NCI-H526 treated with DMSO at 0.1 percent for 48 hours (cell line): ENCODE data around the gene ATG16L1.

Experiments
- DNase-seq: peaks from one replicate; lab custom pipeline; 2025; lab: John Stamatoyannopoulos, UW

The ATG16L1 gene

DNA sequence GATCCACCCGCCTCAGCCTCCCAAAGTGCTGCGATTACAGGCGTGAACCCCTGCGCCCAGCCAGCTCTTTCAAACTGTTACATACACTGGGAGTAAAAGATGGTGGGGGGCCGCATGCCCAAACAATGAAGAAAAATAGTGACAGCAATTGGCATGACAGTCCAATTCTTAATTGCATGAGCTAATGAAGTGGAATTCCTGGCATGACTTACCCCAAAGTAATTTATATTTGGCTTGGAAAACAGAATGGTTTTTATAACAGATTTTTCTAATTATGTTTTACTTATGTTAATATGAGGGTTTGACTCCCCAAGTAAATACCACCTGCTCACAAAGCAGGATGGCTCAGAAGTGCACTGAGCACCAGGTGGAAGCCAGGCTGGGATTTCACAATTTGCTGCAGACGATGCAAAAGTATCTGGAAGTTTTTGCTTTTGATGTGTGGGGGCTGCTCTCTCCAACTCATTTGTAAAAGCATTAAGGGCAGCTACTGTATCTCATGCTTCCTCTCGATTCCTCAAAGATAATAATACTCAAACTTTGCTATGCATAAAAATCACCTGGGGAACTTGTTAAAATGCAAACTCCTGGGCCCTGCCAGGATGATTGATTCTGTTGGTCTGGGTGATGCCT is 24.0 kb upstream of the ATG16L1 start:
- DNase-seq, result no peak

DNA sequence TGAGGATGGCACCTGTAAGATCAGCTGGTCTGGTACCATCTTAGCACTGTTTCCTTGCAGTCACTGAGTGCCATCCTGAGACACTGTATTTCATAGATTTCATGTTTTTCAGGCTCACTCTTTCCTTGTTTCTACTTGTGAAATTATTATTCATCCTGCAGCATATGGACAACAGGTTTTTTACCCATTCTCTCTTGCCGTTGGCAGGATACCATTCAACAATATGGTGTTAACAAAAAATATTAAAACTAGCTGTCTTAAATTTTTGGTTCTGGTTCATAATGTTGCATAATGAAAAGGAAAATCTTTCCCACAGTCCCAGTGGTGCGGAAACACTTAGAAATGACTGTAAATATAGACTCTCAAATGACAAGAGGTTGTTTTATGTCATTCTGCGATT is 23.1 kb upstream of the ATG16L1 start:
- DNase-seq, result no peak

DNA sequence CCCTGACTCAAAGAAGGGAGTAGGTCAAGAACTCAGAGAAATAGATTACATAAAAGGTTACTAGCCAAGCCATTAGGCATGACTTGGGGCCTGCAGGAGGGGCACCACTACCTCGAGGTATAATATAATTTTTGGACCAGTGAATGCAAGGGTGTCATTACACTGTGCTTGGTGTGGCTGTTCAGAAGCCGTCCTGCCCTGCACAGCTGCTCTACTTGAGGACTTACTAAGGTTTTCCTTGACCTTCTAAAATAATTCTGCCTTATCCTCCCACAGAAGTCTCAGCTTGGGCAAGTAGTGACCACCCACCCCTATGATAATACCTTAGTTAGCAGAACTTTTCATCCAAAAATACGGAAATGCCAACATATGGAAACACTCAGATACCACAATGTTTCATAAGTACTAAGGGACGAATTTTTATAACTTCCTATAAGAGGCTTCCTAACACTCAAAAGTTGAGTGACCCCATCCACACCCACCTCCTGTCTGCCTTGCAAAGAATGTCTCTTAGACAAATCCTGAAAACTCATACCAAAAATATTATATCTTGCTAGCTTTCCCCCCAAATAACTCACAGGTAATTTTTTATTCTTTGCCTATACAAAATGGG is 17.7 kb upstream of the ATG16L1 start:
- DNase-seq, result no peak

DNA sequence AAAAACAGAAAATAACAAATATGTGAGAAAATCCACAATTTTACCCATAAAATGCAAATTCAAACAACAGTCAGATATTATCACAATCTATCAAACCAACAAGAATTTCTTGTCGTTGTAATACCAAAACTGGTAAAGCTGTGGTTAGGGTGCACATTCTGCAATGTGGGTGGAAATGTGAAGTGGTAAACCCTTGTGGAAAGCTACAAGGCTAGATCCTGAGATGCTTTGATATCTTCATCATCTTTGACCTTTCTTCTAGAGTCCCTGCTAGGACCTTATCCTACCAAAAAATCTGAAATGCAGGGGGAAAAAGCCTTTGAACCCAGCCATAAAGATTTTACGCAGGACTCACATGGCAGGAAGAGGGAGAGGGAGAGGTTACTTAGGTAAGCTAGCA is 17.2 kb upstream of the ATG16L1 start:
- no peak for DNase-seq

DNA sequence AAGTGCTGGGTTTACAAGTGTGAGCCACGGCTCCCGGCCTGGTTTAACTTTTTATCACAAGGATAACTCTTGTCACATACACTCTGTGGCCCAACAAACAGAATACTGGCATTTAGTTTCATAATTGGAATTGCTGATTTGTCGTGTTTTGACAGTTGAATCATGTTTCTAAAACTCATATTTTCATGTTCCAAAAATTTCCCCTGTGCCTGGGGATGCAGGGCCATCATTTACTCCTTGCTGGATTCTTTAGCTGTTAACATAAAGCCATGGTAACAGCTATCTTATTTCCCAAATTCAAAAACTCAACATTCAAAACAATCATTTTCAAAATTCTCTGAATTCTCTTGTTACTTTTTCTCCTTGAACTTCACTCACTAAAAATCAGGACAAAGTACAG is 16.5 kb upstream of the ATG16L1 start:
- DNase-seq, result no peak

DNA sequence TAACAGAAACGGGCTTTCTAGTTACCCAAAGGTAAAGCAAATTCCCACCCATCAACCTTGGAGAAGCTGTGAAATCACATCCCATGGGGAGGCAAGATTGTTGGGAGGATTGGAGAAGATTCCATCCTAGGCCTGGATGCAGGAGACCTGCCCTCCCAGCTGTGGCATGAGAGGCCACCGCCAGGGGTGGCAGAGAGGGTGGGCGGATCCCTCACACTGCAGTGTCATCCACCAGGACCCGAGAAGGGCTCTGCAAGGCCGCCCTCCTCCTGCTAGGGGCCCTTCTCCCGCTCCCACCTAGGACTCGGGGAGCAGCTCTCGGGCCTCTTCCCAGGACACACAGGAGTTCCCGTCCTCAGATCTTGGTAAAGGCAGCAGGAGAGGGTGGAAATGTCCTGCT is 15.5 kb upstream of the ATG16L1 start:
- no peak for DNase-seq

DNA sequence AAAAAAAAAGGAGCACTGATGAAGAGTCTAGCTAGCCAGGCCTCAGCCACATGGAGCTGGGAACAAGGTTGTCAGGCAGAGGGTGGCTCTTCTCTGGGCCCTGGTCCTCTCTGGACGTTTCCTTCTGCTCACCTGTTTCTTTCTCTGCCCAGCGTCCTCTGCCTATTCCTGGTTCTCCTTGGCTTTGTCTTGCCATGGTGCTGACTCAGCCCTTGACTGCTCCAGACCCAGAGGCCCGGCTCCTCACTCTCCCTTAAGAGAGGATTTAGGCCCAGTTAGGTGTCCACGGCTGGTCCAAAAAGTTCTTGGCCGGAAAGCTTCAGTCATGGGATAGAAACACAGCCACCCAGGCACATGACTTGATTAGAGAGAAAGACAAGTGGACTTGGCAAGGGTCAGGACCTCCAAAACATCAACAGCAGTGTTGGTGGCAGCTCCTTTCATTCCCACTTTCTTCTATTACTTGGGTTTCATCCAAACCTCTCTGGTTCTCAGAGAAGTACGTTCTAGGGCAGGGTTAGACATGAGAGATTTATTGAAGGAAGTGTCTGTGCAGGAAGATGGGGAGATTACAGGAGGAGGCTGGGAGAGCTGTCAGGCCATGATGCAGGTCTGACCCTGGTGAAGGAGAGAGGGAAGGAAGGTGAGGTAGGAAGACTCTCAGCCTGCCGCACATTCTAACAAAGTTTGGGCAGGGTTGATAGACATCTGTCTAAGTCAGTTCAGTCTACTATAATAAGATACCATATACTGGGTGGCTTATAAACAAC is 14.5 kb upstream of the ATG16L1 start:
- DNase-seq, result no peak

DNA sequence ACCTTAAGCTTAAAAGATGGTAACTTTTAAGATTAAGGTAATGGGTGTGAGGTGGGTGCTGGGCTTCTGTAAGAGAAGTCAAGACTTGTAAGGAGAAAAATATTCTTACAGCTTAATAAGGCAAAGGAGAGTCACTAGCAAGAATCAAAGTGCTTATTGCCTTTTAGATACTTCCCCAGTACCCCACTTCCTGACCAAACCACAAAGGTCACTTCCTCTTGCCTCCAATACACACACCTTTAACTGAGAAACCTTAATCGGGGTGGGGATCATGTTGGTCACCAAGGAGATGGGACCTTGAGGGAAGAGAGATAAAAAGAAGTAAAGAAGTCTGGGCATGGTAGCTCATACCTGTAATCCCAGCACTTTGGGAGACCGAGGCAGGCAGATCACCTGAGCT is 10.6 kb upstream of the ATG16L1 start:
- DNase-seq, result no peak

DNA sequence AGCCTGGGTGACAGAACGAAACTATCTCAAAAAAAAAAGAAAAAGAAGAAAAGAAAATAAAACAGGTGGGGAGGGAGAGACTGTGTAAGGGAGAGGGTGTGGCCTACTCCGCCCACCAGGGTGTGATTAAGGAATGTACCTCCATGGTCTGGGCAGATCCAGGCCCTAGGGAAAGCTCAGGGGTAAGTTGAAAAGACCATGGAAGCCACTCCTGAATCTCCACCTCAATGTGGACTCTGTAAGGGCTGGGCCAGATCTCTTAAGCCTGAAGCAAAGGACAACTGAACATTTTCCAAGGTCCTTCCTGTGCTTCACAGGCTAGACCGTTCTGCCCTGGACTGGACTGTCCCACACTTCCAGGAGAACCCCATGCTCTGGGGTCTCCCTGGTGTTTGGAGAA is 9.7 kb upstream of the ATG16L1 start:
- DNase-seq, result no peak

DNA sequence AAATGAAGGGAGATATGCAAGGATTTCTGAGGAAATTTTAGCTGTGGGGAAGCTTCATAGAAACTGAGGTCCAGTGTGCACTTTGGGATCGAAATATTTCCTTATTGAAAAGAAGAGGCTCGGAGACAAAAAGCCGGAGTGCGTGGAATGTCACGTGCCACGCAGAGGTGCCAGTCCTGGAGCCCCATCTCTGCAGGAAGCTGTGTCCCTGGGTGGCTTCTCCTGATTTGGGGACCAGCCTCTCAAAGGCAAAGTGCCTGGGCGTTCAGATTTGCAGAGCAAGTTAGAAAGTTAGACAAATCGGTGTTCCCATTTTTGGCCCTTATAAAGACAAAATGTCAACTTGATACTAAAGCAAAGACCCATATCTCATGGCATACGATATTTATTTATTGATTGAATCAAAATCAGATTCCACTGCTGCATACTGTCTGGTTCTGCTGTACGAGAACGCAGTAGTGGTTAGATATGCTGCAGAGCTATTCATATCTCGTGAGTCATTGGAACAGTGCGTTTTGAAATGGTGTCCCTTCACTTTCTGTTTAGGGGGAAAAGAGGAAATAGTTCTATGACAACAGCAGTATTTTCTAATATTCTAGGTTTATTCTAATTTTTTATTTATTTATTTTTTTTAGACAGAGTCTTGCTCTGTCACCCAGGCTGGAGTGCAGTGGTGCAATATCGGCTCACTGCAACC is 9.1 kb upstream of the ATG16L1 start:
- no peak for DNase-seq

DNA sequence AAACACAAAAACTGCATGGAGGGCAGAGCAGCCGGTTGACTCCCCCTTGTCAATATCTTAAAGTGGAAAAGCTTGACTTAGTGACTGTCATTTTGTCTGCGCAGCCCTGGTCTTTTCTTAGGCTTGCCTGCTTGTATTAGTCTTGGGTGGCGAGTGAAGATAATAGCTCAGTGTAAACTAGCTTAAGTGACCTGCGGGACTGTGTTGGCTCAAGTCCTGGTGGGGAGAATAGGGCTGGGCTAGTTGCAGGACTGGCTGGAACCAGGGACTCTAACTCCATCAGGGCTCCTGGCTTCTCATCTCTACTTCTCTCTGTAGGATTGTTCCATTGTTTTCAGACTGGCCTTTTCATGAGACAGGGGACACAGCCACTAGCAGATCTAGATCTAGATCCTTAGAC is 8.1 kb upstream of the ATG16L1 start:
- no peak for DNase-seq

DNA sequence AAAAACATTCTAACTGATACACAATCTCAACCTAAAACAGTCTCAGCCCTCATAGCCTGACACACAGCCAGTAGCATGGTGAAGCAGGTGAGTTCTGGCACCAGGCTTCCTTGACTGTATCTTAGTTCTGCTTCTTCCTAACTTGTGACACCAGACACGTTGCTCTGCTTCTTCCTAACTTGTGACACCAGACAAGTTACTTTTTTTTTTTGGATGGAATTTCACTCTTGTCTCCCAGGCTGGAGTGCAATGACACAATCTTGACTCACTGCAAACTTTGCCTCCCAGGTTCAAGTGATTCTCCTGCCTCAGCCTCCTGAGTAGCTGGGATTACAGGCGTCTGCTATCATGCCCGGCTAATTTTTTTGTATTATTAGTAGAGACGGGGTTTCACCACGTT is 6.7 kb upstream of the ATG16L1 start:
- no peak for DNase-seq

DNA sequence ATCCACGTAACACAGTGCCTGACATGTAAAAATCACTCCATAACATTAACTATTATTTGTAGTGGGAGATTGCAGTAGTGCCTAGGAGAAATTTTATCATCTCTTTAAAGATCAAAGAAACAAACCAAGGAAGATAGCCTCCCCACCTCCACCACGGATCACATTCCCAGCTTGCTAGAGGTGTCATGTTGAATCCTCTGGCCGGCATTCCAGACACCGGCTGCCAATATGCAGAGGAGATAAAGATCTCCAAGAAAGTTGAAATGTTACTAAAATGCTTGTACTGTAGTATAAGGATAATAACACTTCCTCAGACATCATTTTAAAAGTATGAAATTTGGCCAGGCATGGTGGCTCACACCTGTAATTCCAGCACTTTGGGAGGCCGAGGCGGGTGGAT is 6.1 kb upstream of the ATG16L1 start:
- DNase-seq, result no peak

DNA sequence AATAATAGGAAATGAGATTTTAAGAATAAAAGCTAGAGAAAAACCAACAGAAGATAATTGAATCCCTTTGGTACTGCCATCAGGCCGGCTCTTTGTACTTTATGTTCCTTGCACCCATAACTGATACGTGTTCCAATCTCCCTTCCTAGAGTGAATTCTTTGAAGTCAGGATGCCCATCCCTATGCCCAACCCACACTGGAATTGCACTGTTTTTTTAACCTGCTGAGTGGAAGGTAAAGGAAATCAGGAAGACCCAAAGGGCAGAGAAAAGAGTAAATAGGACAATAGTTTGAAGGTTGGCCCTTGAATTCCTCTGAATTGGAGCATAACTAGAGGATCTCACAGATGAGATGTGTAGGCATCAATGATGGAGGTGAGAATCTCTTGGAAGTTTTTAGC is 4.4 kb upstream of the ATG16L1 start:
- no peak for DNase-seq

DNA sequence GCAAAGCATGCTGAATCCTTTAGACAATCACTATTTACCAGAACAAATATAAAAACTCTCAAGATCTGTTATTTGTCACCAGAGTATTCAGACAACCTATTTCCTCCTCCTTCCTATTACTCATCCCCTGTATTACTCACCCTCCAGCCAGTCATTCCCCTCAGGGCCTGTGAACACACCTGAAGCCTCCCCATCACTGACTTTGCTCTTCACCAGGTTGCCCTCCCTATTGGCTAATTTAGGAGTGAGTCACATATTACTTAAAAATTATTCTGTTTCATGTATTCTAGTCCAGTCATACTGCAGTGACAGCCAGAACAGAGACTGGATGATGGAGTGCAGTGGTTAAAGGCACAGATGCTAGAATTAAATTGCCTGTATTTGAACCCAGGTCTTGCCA is 3.7 kb upstream of the ATG16L1 start:
- DNase-seq, result no peak

DNA sequence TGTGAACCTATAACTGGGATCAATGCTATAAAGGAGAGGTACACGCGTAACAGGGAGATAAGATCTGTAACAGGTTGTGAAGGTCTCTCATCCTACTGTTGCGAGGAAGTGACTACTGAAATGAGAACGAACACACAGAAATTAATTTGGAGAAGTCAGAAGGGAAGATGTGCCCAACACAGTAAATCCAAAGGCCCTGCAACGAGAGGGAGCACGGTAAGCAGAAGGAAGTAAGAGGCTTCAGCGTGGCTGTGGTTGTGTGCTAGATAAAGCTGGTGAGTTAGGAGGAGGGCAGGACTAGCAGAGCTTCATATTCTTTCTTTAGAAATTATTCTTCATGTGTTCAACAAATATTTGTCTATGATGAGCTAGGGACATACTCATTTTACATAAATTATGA is 2.5 kb upstream of the ATG16L1 start:
- no peak for DNase-seq

DNA sequence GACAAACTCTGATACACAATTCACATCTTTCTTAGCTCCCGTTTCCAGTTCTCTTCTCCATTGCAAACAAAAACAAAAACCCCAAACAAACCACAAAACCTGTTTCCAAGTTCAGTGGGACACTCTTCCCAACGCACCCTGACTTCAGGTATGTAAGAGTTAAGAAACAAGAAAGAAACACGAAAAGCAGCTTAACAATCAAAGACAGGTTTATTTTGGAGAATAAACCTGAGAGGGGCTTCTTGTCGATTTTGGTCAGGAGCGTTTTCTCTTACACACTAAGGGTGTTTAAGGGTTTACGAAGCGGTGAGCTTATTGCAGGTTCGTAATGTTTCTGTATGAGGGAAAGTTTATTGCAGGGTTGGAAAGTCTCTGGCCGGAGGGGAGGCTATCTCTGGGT is 905 bp upstream of the ATG16L1 start:
- no peak for DNase-seq

DNA sequence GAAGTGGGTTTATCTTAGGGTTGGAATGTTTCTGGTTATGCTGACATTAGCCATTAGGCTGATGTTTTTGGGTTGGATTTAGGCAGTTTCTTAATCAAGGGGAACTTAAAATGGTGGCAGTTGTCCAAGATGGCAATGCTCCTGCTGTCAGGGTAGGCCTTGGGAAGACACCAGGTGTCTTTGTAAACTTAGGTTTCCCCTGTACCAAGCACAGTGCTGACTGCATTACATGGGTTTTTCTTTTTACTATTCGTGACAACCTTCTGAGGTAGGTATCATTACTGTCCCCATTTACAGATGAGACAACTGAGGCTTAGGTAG is 528 bp upstream of the ATG16L1 start:
- no peak for DNase-seq

DNA sequence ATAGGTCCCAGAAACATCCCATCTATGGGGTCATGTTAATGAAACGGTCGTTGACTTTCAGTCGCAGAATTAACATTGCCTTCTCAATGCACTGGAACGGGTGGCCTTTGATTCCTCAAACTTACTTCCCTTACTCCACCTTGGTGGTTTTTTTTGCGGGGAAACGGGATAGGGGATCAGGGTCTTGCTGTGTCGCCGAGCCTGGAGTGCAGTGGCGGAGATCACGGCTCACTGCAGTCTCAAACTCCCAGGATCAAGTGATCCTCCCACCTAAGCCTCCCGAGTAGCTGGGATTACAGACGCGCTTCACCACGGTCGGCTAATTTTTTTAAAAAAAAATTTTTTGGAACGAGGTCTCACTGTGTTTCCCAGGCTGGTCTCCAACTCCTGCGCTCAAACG is 754 bp downstream of the ATG16L1 start:
- no peak for DNase-seq

DNA sequence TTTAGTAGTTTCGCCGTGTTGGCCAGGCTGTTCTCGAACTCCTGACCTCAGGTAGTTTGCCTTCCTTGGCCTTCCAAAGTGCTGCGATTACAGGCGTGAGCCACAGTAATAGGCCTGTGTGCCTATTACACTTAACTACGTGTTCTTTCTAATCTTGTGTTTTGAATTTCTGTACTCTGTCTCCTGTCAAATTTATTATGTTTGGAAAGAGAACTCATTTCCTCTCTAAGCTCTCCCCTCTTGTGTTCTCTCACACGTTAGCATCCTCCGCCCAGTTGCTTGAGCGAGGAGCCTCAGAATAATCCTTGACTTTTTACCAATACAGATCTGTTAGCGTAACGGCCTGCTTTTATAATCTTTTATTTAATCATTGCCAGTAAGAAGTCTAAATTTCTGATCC is 3.7 kb downstream of the ATG16L1 start:
- DNase-seq, result no peak

DNA sequence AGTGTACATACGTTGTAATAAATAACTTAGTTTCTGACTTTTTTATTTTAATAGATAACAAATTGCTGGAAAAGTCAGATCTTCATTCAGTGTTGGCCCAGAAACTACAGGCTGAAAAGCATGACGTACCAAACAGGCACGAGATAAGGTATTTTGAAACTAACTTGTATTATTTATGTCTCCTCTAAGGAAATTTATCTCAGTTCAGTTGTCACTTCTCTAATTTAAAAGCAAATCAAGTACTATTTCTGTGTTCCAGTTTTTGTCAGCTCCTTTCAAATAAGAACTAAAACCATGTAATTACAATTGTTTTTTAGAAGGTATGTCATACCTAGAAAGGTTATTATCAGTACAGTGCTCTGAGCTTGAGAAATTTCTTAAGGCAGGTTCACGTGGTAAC is 4.6 kb downstream of the ATG16L1 start:
- DNase-seq, result no peak

DNA sequence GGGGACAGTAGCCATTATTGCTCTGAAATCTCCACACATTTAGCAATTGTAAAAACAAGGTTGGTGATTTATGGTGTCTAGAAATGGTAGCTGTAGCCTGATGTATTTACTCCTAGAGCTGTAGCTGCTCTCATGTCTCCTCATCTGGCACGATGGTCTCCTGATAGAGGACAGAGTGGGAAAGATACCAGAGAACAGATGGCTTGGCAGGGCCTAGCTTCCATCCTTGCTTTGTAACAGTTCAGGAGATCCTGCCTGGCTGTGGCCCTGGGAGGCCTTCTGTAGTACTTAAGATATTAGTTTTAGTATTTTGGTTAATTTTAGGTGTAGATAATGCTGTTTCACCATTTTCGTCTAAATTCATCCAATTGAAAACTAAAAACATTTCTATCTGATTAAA is 6.7 kb downstream of the ATG16L1 start:
- DNase-seq, result no peak

DNA sequence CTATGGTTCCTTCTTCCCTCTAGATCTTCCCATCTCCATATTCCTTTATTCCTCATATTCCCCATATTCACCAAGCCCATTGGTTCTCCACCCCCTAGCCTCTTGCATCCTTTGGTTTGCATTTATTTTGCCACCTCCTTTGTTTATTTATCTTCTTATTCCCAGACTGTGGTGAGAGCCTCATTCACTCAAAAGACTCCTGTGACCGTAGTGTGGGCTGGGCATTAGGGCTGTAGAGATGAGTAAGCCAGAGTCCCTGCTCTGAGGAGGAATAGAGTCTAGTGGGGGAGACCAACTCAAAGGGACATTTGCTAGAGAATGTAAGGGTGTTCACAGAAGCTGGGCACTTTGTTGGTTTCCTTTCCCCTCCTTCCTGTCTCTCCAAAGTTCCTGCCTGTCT is 8.3 kb downstream of the ATG16L1 start:
- no peak for DNase-seq
